Hypothalamus (tissue), 51 donors: ENCODE measurements around the gene PRDX5.

ENCODE experiments used
- DNase-seq, 51 donors: peaks; one replicate each; lab custom pipeline; 2025; lab: John Stamatoyannopoulos, UW

The PRDX5 gene

DNA sequence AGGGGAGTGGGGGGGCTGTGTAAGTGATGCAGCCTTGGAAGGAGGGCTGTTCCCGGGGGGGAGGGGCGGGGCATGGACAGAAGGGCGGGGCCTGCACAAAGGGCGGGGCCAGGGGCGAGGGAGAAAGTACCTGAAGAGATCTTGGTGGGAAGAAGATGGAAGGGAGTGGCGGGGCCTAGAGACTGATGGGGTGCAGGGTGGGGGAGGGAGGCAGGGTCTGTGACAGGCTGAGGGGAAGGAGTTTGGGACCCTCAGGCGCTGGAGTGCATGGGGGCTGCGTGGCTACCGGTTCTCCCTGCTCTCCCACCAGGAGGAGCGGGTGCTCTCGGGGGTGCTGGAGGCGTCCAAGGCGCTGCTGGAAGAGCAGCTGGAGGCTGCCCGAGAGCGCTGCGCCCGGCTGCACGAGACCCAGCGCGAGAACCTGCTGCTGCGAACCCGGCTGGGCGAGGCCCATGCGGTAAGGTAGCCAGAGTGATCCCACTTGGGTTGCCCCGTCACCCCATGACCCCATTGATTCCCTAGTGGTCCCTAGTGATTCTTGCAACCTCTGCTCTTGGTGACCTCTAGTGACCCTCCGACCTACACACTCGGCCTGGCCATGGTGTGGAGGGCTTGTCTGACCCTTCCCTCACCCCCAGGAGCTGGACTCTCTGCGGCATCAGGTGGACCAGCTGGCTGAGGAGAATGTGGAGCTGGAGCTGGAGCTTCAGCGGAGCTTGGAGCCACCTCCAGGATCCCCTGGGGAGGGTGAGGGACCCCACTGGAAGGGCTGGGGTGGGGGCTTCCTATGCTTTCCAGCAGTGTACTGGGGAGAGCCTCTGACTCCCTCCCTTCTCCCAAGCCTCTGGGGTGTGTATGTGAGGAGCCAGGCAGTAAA, 25.2 kb downstream of the PRDX5 start:
- no peak for DNase-seq

DNA sequence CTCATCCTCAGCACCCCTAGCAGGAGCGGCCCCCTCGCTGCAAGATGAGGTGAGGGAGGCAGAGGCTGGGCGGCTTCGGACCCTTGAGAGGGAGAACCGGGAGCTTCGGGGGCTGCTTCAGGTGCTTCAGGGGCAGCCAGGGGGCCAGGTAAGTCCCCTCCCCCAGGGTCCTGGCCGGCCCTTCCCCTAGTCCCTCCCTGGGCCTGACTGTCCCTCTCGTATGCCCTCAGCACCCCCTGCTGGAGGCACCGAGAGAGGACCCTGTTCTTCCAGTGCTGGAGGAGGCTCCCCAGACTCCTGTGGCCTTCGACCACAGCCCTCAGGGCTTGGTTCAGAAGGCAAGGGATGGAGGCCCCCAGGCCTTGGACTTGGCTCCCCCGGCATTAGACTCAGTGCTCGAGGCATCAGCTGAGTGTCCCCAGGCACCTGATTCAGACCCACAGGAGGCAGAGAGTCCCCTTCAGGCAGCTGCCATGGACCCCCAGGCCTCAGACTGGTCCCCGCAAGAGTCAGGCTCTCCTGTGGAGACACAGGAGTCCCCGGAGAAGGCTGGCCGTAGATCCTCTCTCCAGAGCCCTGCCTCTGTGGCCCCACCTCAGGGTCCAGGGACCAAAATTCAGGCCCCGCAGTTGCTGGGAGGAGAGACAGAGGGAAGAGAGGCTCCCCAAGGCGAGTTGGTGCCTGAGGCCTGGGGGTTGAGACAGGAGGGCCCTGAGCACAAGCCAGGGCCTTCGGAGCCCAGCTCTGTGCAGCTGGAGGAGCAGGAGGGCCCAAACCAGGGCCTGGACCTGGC, 26.0 kb downstream of the PRDX5 start:
- DNase-seq: peak in 1 of 51 donors; percentile 12

DNA sequence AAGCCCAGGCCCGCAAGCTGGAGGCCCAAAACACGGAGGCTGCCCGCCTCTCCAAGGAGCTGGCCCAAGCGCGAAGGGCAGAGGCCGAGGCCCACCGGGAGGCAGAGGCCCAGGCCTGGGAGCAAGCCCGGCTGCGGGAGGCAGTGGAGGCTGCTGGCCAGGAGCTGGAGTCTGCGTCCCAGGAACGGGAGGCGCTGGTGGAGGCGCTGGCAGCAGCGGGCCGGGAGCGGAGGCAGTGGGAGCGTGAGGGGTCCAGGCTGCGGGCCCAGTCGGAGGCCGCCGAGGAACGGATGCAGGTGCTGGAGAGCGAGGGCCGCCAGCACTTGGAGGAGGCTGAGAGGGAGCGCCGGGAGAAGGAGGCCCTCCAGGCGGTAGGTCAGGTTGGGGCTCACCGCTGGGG, 26.9 kb downstream of the PRDX5 start:
- no peak for DNase-seq

DNA sequence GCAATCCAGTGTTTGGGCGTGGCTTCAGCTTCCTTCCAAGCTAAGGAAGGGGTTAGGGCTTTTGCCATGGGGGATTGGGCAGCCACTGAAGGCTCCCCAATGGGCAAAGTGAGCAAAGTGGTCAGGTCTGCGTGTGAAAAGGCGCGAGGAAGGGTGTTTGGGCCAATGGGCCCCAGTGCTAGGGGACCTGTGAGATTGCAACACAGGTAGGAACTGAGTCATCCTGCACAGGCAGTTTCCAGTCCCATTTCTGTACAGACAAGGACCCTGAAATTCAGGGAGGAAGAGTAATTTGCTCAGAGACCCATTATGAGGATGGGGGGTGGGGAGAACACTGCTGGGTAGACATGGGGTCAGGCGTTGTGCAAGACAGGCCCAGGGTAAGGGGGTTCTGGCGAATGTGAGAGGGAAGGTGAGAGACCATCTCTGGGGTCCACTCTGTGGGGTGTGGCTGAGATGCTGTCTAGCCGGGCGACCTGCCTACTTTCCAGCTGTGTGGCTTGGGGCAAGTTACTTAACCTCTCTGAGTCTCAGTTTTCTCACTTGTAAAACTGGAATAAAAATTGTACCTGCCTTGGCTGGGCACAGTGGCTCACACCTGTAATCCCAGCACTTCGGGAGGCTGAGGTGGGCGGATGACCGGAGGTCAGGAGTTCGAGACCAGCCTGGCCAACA, 29.4 kb downstream of the PRDX5 start:
- DNase-seq: no peak

DNA sequence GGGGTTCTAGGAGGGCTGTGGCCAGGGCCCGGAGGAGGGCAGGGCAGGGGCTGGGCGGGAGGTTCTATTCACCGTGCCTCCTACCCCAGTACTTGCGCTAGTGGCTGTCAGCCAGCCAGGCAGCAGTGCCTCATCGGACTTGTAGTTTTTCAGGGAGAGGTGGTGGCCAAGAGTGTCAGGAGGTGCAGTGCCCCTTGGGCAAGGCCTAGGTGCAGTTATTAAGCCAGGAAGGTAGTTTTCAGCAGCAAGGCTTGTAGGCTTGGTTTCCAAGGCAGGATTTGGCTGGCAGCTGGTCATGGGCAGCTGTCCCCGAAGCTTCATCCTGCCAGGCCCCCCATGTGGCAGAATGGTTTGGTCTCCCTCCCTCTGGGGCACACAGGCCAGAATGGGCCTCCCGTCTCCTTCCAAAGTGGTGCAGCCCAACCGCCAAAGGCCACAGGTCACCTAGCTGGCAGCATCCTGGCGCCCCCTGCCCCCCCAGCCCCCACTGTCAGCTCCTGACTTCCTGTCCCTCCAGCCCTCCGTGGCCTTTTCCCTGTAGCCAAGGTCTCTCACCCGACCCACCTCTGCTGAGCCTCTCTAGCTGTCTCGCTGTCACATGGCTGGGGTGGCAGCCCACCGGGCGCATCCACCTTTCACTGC, 30.6 kb downstream of the PRDX5 start:
- DNase-seq: peak in 2 of 51 donors; percentile 7 to 27

DNA sequence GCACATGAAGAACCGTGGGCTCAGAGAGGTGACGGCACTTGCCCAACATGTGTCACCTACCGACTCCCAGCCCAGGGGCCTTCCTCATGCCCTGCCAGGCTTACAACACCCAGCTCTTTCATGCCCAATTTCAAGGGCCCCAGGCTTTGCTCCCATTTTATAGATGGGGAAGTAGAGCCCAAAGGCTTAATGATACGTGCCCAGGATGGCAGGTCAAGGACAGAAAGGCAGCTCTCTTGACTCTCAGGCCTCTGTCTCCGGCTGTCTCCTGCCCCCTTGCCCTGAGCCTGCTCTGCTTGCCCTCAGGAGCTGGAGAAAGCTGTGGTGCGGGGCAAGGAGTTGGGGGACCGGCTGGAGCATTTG, 31.1 kb downstream of the PRDX5 start:
- no peak for DNase-seq

DNA sequence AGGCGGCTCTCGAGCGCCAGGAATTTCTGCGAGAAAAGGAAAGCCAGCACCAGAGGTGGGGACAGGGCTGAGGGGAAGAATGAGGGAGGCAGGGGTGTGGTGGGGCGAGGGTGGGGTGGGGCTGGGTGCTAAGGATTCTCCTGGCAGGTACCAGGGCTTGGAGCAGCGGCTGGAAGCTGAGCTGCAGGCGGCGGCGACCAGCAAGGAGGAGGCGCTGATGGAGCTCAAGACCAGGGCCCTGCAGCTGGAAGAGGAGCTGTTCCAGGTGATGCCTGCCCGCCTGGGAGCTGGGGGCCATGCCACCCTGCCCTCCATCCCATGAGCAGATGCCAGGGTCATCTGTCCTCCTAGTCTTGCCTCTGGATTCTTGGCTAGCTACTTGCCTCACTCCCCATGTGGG, 31.5 kb downstream of the PRDX5 start:
- no peak for DNase-seq

DNA sequence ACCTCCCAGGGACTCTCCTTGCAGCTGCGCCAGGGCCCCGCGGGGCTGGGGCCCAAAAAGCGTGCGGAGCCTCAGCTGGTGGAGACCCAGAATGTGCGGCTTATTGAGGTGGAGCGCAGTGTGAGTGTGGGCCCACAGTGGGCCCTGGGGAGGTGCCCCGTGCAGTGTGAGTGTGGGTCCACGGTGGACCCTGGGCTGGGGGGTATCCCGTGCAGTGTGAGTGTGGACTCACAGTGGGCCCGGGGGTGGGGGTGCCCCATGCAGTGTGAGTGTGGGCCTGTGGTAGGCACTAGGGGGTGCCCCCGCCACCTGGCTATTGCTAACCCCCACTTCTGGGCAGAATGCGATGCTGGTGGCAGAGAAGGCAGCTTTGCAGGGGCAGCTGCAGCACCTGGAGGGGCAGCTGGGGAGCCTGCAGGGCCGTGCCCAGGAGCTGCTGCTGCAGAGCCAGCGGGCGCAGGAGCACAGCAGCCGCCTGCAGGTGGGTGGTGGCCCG, 33.3 kb downstream of the PRDX5 start:
- no peak for DNase-seq

DNA sequence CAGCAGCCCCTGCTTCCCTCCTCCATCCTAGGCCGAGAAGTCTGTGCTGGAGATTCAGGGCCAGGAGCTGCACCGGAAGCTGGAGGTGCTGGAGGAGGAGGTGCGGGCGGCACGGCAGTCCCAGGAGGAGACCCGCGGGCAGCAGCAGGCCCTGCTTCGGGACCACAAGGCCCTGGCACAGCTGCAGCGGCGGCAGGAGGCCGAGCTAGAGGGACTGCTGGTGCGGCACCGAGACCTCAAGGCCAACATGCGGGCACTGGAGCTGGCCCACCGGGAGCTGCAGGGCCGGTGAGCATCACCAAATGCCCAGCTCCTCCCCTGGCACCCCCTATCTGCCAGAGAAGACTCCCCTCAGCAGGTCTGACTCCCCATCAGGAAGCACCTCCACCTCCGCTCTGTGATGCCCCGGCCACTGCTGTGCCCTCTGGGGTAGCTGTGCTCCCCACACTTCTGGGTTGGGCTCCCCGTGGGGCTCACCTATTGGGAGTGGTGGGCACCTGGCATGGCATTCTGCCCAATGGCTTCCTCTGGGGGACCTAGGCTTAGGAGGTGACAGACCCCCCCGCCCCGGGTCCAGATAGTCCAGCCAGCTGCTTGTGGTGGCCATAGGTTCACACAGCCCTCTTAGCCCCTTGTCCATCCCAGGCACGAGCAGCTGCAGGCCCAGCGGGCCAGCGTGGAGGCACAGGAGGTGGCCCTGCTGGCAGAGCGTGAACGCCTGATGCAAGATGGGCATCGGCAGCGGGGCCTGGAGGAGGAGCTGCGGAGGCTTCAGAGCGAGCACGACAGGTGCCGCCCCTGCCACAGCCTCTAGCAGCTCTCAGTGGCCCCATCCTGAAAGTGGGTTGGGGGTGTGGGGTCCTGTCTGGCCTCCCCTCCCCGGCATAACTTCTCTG, 34.4 kb downstream of the PRDX5 start:
- no peak for DNase-seq

DNA sequence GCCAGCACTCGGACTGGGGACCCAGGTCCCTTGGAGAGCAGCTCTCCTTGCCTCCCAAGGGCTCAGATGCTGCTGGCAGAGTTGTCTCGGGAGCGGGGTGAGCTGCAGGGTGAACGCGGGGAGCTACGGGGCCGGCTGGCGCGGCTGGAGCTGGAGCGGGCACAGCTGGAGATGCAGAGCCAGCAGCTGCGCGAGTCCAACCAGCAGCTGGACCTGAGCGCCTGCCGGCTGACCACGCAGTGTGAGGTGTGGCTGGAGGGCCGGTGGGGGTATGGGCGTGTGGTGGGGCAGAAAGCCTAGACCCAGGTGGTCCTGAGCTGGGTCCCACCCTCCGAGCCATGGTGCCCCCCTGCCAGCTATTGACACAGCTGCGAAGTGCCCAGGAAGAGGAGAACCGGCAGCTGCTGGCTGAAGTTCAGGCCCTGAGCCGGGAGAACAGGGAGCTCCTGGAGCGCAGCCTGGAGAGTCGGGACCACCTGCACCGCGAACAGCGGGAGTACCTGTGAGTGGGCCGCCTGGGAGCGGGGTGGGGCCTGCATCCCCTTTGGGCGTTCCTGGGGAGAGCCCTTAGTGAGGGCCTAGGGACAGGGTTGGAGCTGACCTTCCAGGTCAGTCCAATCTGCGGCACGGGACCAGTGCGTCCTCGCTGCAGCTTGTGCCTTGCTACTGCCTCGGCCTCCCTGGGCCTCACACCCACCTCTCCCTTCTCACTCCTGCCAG, 35.2 kb downstream of the PRDX5 start:
- peak in 1 of 51 donors; percentile 17 for DNase-seq

DNA sequence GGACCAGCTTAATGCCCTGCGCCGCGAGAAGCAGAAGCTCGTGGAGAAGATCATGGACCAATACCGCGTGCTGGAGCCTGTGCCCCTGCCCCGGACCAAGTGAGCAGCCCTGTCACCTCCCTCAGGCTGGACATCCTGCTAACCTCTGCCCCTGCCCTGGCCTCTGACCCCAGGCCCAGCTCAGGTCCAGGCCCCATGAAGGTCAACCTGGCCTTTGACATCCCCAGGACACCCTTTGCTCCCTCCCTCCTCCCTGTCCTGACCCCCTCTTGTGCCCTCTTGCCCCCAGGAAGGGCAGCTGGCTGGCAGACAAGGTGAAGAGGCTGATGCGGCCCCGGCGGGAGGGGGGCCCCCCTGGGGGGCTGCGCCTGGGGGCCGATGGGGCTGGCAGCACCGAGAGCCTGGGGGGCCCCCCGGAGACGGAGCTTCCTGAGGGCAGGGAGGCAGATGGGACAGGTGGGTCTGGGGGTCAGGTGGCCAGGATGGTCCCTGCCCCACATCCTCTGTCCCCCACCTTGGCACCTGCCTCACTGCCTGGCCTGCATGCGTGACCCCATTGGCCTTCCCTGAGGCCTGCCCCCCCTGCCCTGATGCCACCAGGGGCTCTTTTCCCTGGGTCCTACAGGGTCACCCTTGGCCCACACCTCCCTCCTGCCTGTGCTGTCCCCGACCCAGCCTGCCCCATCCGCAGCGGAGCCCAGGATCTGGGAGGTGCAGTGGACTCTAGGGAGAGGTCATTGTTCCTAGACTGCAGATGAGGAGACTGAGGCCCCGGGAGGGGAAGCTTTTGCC, 36.0 kb downstream of the PRDX5 start:
- DNase-seq: no peak

DNA sequence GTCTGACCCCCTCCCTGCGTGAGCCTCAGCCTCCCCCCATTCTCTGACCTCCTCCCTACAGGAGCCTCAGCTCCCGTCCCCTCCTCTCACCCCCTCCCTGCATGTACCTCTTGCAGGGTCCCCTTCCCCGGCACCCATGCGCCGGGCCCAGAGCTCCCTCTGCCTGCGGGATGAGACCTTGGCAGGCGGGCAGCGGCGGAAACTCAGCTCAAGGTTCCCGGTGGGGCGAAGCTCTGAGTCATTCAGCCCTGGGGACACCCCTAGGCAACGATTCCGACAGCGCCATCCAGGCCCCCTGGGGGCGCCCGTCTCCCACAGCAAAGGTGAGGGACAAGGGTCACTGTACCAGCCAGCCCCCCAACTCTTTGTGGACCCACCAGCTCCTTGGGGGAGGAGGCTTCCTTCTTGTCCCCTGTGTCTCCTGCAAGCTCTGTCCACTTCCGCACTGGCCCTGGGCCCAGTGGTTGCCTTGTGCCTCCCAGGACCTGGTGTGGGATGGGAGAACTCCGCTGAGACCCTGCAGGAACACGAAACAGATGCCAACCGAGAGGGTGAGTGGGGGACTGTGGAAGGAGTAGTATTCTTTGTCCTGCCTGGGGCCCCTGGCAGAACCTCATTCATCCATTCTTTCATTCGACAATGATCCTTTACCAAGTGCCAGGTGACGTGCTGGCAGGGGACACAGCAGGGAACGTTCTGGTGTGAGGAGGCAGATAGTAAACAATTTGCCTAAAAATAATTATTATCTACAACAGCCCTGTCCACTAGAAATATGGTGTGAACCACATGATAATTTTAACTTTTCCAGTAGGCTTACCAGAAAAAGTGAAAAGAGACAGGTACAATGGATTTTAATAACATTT, 37.4 kb downstream of the PRDX5 start:
- DNase-seq: peak in 44 of 51 donors; percentile 17 to 83 (median 60)

DNA sequence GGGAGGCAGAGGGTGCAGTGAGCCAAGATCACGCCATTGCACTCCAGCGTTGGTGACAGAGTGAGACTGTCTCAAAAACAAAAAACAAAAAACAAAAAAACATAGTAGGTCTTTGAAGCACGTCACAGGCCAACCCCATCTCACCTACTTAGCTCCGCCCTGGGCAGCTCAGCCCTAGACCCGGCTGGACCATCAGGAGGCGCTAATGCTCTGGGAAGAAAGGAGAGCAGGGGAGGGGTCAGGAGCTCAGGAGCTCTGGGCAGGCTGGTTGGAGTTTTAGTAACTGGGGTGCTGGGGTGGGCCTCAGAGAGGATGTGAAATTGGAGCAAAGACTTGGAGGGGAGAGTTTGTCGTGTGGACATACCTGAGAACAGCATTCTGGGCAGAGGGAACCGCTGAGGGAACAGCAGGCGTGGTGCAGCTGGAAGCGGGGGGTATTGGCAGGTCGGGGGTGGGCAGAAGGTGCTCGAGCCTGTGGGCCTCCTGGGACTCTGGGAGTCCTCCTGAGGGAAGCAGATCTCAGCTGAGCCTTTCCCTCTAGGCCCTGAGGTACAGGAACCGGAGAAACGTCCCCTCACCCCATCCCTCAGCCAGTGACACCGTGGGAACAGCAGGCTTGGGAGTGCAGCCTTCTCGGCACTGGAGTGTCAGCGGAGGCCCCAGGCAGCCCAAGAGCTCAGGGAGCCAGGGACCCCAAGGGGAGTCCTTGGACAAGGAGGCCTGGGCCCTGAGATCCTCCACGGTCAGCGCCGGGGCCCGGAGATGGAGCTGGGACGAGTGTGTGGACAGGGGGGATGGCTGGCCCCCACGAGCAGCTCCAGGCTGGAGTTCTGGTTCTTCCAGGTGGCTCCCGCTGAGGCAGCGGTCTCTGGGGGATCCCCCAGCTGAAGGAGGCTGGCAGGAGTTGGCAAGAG, 38.8 kb downstream of the PRDX5 start:
- DNase-seq: no peak

DNA sequence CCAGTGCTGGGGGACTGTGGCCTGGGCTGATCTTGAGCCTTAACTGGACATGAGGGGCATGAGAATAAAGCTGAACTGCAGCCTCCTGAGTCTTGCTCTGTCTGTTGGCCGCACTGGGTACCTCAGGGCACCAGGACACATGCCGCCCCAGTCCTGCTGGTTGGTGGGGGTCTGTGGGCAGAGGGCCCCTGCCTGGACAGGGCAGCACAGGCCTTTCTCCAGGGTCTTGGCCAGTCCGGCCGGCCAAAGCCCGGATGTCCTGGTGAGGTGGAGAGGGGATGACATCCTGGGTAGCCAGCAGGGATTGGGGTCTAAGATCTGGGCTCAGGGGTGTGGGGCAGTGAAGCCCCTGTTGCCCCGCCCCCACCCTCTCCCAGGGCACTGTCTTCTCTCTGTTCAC, 39.5 kb downstream of the PRDX5 start:
- no peak for DNase-seq

DNA sequence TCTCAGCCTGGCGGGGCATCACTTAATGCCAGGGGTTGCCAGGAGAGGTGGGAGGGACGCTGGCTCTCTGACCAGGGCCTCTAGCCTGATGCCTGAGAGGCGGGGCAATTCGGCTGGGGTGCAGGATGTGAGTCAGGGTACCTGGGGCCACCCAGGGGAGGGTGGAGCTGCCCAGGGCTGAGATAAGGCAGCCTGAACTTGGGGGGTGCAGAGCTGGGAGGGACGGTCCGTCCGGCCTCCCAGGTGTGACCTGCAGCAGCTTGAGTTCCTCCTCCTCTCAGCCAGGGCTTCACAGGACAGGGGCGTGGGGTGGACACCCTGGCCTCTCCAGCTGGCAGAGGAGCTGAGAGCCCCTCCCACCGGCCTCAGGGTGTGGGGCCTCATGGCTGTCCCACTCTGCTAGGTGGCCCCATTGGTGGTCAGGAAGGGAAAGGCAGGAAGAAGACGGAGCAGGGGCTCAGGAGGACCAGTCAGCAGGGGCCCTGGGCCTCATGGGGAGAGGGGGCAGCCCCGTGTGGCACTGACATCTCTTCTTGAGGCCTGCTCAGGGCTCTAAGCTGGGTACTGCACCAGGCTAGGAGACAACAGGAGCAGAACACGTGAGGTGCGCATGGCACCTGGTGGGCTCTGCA, 40.1 kb downstream of the PRDX5 start:
- no peak for DNase-seq

DNA sequence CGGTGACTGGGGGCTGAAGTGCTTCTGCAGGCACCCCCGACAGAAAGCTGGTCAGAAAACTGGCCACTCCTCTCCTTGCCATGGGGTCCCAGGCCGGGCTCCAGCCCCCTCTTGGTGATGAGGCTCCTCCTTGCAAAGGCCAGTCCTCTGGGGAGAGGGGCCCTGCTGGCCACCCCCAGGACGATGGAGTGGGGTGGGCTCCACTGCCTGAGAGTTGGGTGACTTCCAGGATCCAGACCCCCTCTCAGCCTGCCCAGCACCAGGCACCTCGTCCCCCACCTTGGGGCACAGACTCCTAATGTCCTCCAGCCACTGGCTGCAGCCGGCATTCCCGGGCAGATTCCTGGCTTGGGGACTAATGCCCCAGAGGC, 40.6 kb downstream of the PRDX5 start:
- DNase-seq: peak in 1 of 51 donors; percentile 73
